Measurements from ENCODE around the gene PHKA1. TPM values are rescaled to one million over a fixed set of nuclear protein-coding genes. Genes with fewer than 3 reads are reported as not detected.

The PHKA1 gene
- total RNA-seq, 2 experiments from 2014 or later = 0.09 TPM; not detected in 1

- Histone ChIP-seq H3K36me3 (ENCODE audit: insufficient read depth, low read length) (no peaks in the 10 kb centered on the region), H3K27ac (ENCODE audit: low read depth, low read length, poor library complexity, severe bottlenecking) (no peak overlapping the region), H2AFZ (ENCODE audit: low read length) (no peak overlapping the region), H3K79me2 (ENCODE audit: insufficient read depth, low read depth, low read length) (no peaks in the 10 kb centered on the region), H3K4me3 (ENCODE audit: low read depth, low read length, poor library complexity, severe bottlenecking) (no peak overlapping the region), H3K4me2 (ENCODE audit: low read length) (no peak overlapping the region), H4K20me1 (ENCODE audit: insufficient read depth, low read length) (no peaks in the 10 kb centered on the region), H3K4me1 (ENCODE audit: insufficient read depth, low read length, poor library complexity, severe bottlenecking) (no peaks in the 10 kb centered on the region), H3K9me3 (ENCODE audit: low read length) (no peaks in the 10 kb centered on the region), H3K9me2 (ENCODE audit: insufficient read depth, low read length) (no peaks in the 10 kb centered on the region)
- POLR2A ChIA-PET = interaction anchor here (0.6 kb wide), 1 partner anchor 11 kb away, joined by 3 read pairs; no protein-coding TSS in a partner anchor
- CTCF ChIA-PET (ENCODE audit: unreplicated experiment) = no interaction called here
- intact Hi-C loops (cut with micrococcal nuclease; ENCODE audit: unreplicated experiment) = no loop called here
- no TSS peak for BruUV-seq (replicated peaks)
- DNase-seq (ENCODE audit: low spot score) = no peak
- TF ChIP-seq EZH2phosphoT487 (IDR thresholded peaks at IDR 0.05; ENCODE audit: borderline replicate concordance, low read depth, low read length) = no peak
- no peak for TF ChIP-seq CTCF (conservative IDR thresholded peaks at IDR 0.05; ENCODE audit: low read length)
These were observed 92.9 kb downstream of the PHKA1 start for GRCh38 chrX:72621163-72621562.

GRCh38 chrX:72620550-72621145 lies 93.5 kb downstream of the PHKA1 start:
- Histone ChIP-seq H4K20me1 (ENCODE audit: insufficient read depth, low read length) (no peaks in the 10 kb centered on the region), H3K4me2 (ENCODE audit: low read length) (no peak overlapping the region), H2AFZ (ENCODE audit: low read length) (no peak overlapping the region)

More at GRCh38 chrX:72620550-72621145, 93.5 kb downstream of the PHKA1 start:
- H3K4me1 ChIP-seq (ENCODE audit: insufficient read depth, low read length, poor library complexity, severe bottlenecking) = no peaks in the 10 kb centered on the region
- H3K36me3 ChIP-seq (ENCODE audit: insufficient read depth, low read length) = no peaks in the 10 kb centered on the region
- no peak overlapping the region for H3K27ac ChIP-seq (ENCODE audit: low read depth, low read length, poor library complexity, severe bottlenecking)
- BruUV-seq (replicated peaks) = no TSS peak
- CTCF ChIA-PET (ENCODE audit: unreplicated experiment) = no interaction called here
- intact Hi-C loops (cut with micrococcal nuclease; ENCODE audit: unreplicated experiment) = no loop called here
- H3K79me2 ChIP-seq (ENCODE audit: insufficient read depth, low read depth, low read length) = no peaks in the 10 kb centered on the region
- no peaks in the 10 kb centered on the region for H3K9me3 ChIP-seq (ENCODE audit: low read length)
- no peak for TF ChIP-seq EZH2phosphoT487 (IDR thresholded peaks at IDR 0.05; ENCODE audit: borderline replicate concordance, low read depth, low read length)
- TF ChIP-seq CTCF (conservative IDR thresholded peaks at IDR 0.05; ENCODE audit: low read length) = no peak
- no peak overlapping the region for H3K4me3 ChIP-seq (ENCODE audit: low read depth, low read length, poor library complexity, severe bottlenecking)
- POLR2A ChIA-PET = interaction anchor here (0.6 kb wide), 1 partner anchor 11 kb away, joined by 3 read pairs; no protein-coding TSS in a partner anchor
- no peak for DNase-seq (ENCODE audit: low spot score)
- no peaks in the 10 kb centered on the region for H3K9me2 ChIP-seq (ENCODE audit: insufficient read depth, low read length)
